Measurements from ENCODE around the gene ROBO4.

ROBO4 gene

DNA sequence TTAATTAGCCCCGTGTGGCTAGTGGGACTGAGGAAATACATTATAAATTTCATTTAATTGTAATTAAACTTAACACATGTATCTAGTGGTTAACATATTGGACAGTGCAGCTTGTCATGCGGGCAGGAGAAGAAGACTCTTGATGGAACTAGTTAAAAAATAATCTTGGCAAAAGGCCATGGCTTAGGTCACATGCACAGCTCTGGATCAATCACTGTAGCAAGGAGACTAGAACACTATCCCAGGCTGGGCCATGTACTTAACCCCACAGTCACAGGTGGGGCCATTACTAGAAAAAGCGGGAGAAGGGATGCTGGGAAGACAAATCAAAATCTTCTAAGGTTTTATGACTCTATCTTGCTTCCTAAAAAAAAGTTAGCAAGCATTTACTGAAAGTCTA, 46.9 kb upstream of the ROBO4 start:
- H3K4me3 ChIP-seq (ENCODE audit: insufficient read depth, low read length, poor library complexity, severe bottlenecking) = no peak overlapping the region
- TF ChIP-seq EZH2phosphoT487 (conservative IDR thresholded peaks at IDR 0.05; ENCODE audit: low read length) = no peak
- no peak for TF ChIP-seq CTCF (IDR thresholded peaks at IDR 0.05; ENCODE audit: insufficient read depth, low read length, poor library complexity, severe bottlenecking)

DNA sequence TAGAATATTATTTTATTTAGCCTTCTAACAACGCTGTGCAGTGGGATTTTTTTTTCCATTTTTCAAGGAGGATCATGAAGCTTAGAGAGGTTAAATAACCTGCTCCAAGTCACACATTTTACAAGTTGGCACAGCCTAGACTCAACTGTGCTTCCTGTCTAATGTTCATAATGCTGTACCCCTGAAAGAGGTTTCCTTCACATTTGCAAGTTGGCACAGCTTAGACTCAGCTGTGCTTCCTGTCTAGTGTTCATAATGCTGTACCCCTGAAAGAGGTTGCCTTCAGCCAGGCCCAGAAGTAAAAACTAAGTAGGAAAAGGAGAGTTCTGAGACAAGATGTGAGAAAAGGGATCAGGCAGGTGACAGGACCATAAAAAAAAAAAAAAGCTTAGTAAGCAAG, 46.1 kb upstream of the ROBO4 start:
- Histone ChIP-seq H3K79me2 (ENCODE audit: insufficient read depth, low read length) (no peaks in the 10 kb centered on the region), H3K4me3 (ENCODE audit: insufficient read depth, low read length, poor library complexity, severe bottlenecking) (no peak overlapping the region), H3K9me2 (replicated peaks; ENCODE audit: insufficient read depth, low read length) (no peaks in the 10 kb centered on the region), H3K27ac (ENCODE audit: low read depth, low read length) (no peak overlapping the region), H2AFZ (ENCODE audit: low read depth, low read length, severe bottlenecking) (no peak overlapping the region), H3K27me3 (ENCODE audit: low read length) (no peaks in the 10 kb centered on the region), H3K4me2 (ENCODE audit: low read depth, low read length, poor library complexity, severe bottlenecking) (no peak overlapping the region), H3K36me3 (ENCODE audit: low read length) (no peaks in the 10 kb centered on the region), H3F3A (ENCODE audit: insufficient read depth) (no peaks in the 10 kb centered on the region), H3K9me3 (ENCODE audit: insufficient read depth, low read length) (no peaks in the 10 kb centered on the region), H4K20me1 (ENCODE audit: low read depth, low read length) (no peaks in the 10 kb centered on the region), H3K9ac (ENCODE audit: low read length) (no peak overlapping the region)
- no peak for TF ChIP-seq EZH2phosphoT487 (conservative IDR thresholded peaks at IDR 0.05; ENCODE audit: low read length)
- no peak for TF ChIP-seq CTCF (IDR thresholded peaks at IDR 0.05; ENCODE audit: insufficient read depth, low read length, poor library complexity, severe bottlenecking)

More for the DNA sequence above, 46.9 kb upstream of the ROBO4 start:
- Histone ChIP-seq H3K4me2 (ENCODE audit: low read depth, low read length, poor library complexity, severe bottlenecking) (no peak overlapping the region), H3K9ac (ENCODE audit: low read length) (no peak overlapping the region), H3K27me3 (ENCODE audit: low read length) (no peaks in the 10 kb centered on the region), H3K79me2 (ENCODE audit: insufficient read depth, low read length) (no peaks in the 10 kb centered on the region), H4K20me1 (ENCODE audit: low read depth, low read length) (no peaks in the 10 kb centered on the region), H3F3A (ENCODE audit: insufficient read depth) (no peaks in the 10 kb centered on the region), H3K9me3 (ENCODE audit: insufficient read depth, low read length) (no peaks in the 10 kb centered on the region), H3K36me3 (ENCODE audit: low read length) (no peaks in the 10 kb centered on the region), H3K9me2 (replicated peaks; ENCODE audit: insufficient read depth, low read length) (no peaks in the 10 kb centered on the region), H3K27ac (ENCODE audit: low read depth, low read length) (no peak overlapping the region), H2AFZ (ENCODE audit: low read depth, low read length, severe bottlenecking) (no peak overlapping the region)

DNA sequence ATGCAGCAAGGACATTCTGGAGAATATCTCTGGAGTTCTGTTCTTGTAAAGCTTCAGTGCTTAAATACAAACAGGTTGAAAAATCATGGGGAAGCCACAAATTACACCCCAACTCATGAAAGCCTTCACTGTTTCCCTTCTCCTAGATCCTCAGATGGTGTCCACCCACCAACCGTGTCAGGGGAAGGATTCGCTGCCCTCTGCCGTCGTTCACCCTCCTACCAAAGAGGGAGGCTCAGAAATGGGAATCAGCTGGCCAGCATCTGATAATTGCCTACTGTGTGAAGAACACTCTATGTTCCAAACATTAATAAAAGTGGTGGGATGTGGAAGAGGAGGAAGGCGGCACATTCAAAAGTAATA, 45.6 kb upstream of the ROBO4 start:
- Histone ChIP-seq H3K9me2 (replicated peaks; ENCODE audit: insufficient read depth, low read length) (no peaks in the 10 kb centered on the region), H3K9ac (ENCODE audit: low read length) (no peak overlapping the region), H3K79me2 (ENCODE audit: insufficient read depth, low read length) (no peaks in the 10 kb centered on the region), H3K36me3 (ENCODE audit: low read length) (no peaks in the 10 kb centered on the region), H3K4me2 (ENCODE audit: low read depth, low read length, poor library complexity, severe bottlenecking) (no peak overlapping the region), H2AFZ (ENCODE audit: low read depth, low read length, severe bottlenecking) (no peak overlapping the region), H3K27me3 (ENCODE audit: low read length) (no peaks in the 10 kb centered on the region), H3F3A (ENCODE audit: insufficient read depth) (no peaks in the 10 kb centered on the region), H3K4me3 (ENCODE audit: insufficient read depth, low read length, poor library complexity, severe bottlenecking) (no peak overlapping the region), H3K27ac (ENCODE audit: low read depth, low read length) (no peak overlapping the region), H3K9me3 (ENCODE audit: insufficient read depth, low read length) (no peaks in the 10 kb centered on the region), H4K20me1 (ENCODE audit: low read depth, low read length) (no peaks in the 10 kb centered on the region)
- TF ChIP-seq EZH2phosphoT487 (conservative IDR thresholded peaks at IDR 0.05; ENCODE audit: low read length) (no peak), CTCF (IDR thresholded peaks at IDR 0.05; ENCODE audit: insufficient read depth, low read length, poor library complexity, severe bottlenecking) (no peak)

Measured in SU-DHL-6 (cell line).